Aortic smooth muscle cell (primary cell): ENCODE results near the gene FAM98B. TPM values are rescaled to one million over a fixed set of nuclear protein-coding genes. Genes with fewer than 3 reads are reported as not detected.

ENCODE experiments used
- total RNA-seq: library from RNA; depleted of rRNA; stranded (reverse); fragments of >200 nt; gene quantifications from 2 replicates; pipeline ENCODE4 v1.2.3, GENCODE V29; 2014

The FAM98B gene
- 6.2 and 10.1 TPM in 2 replicates for total RNA-seq

GRCh38 chr15:38453971-38454695 lies at the start of gene FAM98B:
Gene FAM98B, plus strand, starts transcription at chr15:38454127. Its CDS starts 35 bp downstream, at chr15:38454162.

Other genes starting within 250 kb of the FAM98B start
- gene SPRED1, start 201.3 kb upstream of the FAM98B start, total RNA-seq, result 64.2 and 71.7 TPM in 2 replicates
- gene RASGRP1, start 110.7 kb downstream of the FAM98B start, total RNA-seq, result 0.12 TPM in 1 of 2 replicates, not detected in the other